ENCODE data around the gene PTPRJ.

The PTPRJ gene

DNA sequence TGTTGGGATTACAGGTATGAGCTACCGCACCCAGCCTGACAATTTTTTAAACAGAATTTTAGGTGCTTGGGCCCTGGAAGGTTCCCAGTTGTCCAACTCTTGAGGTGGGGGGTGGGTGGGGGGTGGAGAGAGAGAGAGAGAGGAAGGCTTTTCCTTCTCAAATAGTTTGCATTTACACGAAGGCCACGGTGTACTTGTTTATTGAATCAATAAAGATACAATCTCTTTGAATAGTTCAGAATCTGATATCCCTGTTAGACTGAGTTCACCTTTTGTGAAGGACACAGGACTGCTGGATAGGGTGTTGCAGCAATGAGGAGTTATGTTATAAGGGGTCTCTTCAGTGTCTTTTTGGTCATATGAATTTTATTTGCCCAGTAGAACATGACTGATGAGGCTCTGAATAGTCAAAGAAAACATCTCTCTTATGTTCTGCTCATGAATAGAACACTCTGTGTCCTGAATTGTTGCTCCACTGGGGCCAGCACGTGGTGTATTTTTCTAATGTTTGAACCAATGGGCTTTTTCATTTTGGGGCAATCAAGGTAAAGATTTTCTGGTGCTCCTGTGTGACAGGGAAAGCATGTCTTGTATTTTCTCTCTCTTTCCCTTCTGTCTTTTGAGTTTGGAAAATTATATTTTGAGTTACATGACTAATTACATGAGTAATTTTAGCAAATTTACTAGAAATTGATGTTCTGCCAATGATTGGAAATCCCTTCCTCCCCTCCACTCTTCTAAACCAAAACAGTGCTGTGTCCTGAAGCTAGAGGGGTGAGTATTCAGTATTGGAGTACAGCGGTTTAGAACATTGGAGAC, 61.7 kb downstream of the PTPRJ start:
- H3K27ac ChIP-seq (ENCODE audit: low read length): no peak overlapping the region
- no peaks in the 10 kb centered on the region for H3K36me3 ChIP-seq (ENCODE audit: control insufficient read depth, insufficient read depth, low read length)
- H3K27me3 ChIP-seq (ENCODE audit: control insufficient read depth, insufficient read depth, low read length): no peaks in the 10 kb centered on the region
- H3K4me3 ChIP-seq (ENCODE audit: low read length): no peak overlapping the region
- no peaks in the 10 kb centered on the region; the same call in 1 of the 2 replicates for H3K4me1 ChIP-seq (ENCODE audit: control insufficient read depth, insufficient read depth, low read length)
- no peak for DNase-seq (ENCODE audit: low read depth, low spot score)
- H3K9me3 ChIP-seq (ENCODE audit: control insufficient read depth, insufficient read depth, low read length): no peaks in the 10 kb centered on the region
- no CpG with 5 or more reads among the region's 5 CpGs for WGBS (ENCODE audit: insufficient coverage, insufficient read length)

DNA sequence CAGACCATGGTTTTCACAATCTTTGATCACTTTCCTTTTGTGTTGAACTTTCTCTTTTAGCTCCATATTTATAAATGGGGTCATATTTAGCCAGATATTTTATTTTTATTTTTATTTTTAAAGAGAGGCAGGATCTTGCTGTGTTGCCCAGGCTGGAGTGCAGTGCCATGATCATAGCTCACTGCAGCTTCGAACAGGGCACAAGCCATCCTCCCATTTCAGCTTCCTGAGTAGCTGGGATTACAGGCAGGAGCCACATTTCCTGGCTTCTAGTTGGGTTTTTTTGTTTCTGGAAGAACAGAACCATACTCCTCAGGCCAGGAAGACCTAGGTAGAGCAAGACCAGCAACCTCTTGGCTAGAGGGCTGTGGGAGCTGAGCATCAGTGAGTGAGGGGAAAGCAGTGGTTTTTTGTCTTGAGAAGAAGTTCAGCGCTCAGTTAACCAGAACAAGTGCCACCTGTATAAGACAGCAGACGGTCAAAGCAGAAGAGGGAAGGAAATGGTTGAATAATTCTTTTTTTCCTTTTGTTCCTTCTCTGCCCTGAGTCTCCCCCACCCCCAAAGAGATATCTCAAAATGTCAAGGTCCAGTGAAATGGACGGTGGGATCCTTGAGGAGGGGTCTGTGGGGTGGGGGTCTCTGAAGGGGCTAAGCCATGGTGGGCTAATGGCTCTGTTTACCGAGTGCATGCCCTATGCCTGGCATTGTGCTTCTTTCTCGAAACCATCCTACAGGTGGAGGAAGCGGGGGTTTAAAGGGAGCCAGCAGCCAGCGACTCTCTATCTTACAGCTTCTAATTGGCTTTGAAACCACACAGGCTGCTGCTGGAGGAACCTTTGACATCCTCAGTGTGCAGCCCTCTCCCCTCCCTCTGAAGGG, 63.0 kb downstream of the PTPRJ start:
- H3K4me1 ChIP-seq (ENCODE audit: control insufficient read depth, insufficient read depth, low read length): no peaks in the 10 kb centered on the region
- no peaks in the 10 kb centered on the region for H3K9me3 ChIP-seq (ENCODE audit: control insufficient read depth, insufficient read depth, low read length)
- H3K27ac ChIP-seq (ENCODE audit: low read length): no peak overlapping the region
- no peaks in the 10 kb centered on the region for H3K36me3 ChIP-seq (ENCODE audit: control insufficient read depth, insufficient read depth, low read length)
- no CpG with 5 or more reads among the region's 8 CpGs for WGBS (ENCODE audit: insufficient coverage, insufficient read length)
- no peaks in the 10 kb centered on the region for H3K27me3 ChIP-seq (ENCODE audit: control insufficient read depth, insufficient read depth, low read length)
- H3K4me3 ChIP-seq (ENCODE audit: low read length): no peak overlapping the region
- DNase-seq (ENCODE audit: low read depth, low spot score): no peak

DNA sequence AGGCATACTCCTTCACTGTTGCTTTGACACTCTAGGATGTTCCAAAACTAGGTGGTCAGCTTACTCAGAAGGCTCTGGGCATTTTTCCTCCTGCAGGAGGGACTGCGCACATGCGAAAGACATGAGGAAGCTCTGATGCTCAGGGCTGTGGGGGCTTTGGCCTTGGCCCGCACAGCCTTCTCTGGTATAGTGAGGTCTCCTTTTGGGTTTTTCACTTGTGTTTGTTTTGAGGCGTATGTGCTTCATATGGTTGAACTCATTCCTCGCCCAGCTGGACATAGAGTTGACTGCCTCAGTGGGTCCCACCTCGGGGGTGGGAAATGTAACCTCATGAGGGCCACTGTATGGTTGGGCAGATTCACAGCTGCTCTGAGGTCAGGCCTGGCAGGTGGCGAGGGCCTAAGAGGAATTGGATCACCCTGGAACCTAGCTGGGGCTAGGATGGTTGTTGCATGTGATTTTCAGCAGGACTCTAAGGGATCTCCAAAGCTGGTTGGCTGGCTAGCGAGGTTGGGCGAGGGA, 63.7 kb downstream of the PTPRJ start:
- WGBS (ENCODE audit: insufficient coverage, insufficient read length): no CpG with 5 or more reads among the region's 9 CpGs
- H3K27ac ChIP-seq (ENCODE audit: low read length): no peak overlapping the region
- H3K4me1 ChIP-seq (ENCODE audit: control insufficient read depth, insufficient read depth, low read length): no peaks in the 10 kb centered on the region
- H3K4me3 ChIP-seq (ENCODE audit: low read length): no peak overlapping the region
- no peaks in the 10 kb centered on the region for H3K27me3 ChIP-seq (ENCODE audit: control insufficient read depth, insufficient read depth, low read length)
- H3K36me3 ChIP-seq (ENCODE audit: control insufficient read depth, insufficient read depth, low read length): no peaks in the 10 kb centered on the region
- H3K9me3 ChIP-seq (ENCODE audit: control insufficient read depth, insufficient read depth, low read length): no peaks in the 10 kb centered on the region
- DNase-seq (ENCODE audit: low read depth, low spot score): no peak

DNA sequence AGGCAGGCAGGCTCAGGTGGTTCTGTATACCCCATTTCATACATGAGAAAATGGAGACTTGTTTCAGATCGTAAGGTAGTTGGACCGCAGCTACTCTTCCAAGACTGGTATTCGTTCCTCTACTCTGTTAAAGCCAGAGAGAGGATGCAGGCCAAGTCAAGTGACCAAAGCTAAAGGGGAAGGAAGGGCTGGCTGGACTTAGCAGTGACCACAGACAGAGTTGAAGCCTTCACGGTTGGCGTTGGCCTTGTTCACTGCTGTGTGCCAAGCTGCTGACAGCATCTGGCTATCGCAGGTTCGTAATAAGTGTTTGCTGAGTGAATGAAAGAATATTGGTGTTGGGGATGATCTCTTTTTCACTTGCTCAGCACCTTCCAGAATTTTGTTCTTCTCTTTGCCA, 64.2 kb downstream of the PTPRJ start:
- H3K9me3 ChIP-seq (ENCODE audit: control insufficient read depth, insufficient read depth, low read length): no peaks in the 10 kb centered on the region

DNA sequence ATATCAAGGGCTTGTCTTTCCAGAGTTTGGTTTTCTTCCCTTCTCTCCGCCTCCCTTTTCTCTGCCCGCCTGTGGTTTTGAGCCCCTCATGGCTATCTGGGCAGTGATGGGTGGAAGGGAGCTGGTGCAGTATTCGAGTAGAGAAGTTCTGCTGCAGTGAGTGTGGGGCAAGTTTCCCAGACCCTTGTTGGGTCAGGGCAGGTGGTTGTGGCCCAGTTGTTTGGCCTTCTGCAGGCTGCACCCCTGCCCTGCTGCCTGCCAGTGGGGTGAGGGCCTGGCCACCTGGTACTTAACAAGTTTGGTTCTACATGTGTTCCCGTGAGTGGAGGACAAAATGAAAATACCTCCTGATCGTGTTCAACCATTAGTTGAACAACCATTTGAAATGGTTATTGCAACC, 65.2 kb downstream of the PTPRJ start:
- Histone ChIP-seq H3K9me3 (ENCODE audit: control insufficient read depth, insufficient read depth, low read length) (no peaks in the 10 kb centered on the region), H3K27ac (ENCODE audit: low read length) (no peak overlapping the region), H3K4me3 (ENCODE audit: low read length) (no peak overlapping the region), H3K4me1 (ENCODE audit: control insufficient read depth, insufficient read depth, low read length) (no peaks in the 10 kb centered on the region), H3K36me3 (ENCODE audit: control insufficient read depth, insufficient read depth, low read length) (no peaks in the 10 kb centered on the region), H3K27me3 (ENCODE audit: control insufficient read depth, insufficient read depth, low read length) (no peaks in the 10 kb centered on the region)
- no peak for DNase-seq (ENCODE audit: low read depth, low spot score)
- WGBS (ENCODE audit: insufficient coverage, insufficient read length): no CpG with 5 or more reads among the region's 5 CpGs

More for the DNA sequence above, 64.2 kb downstream of the PTPRJ start:
- no peak for DNase-seq (ENCODE audit: low read depth, low spot score)
- Histone ChIP-seq H3K27ac (ENCODE audit: low read length) (no peak overlapping the region), H3K36me3 (ENCODE audit: control insufficient read depth, insufficient read depth, low read length) (no peaks in the 10 kb centered on the region), H3K27me3 (ENCODE audit: control insufficient read depth, insufficient read depth, low read length) (no peaks in the 10 kb centered on the region), H3K4me1 (ENCODE audit: control insufficient read depth, insufficient read depth, low read length) (no peaks in the 10 kb centered on the region), H3K4me3 (ENCODE audit: low read length) (no peak overlapping the region)
- no CpG with 5 or more reads among the region's 7 CpGs for WGBS (ENCODE audit: insufficient coverage, insufficient read length)

DNA sequence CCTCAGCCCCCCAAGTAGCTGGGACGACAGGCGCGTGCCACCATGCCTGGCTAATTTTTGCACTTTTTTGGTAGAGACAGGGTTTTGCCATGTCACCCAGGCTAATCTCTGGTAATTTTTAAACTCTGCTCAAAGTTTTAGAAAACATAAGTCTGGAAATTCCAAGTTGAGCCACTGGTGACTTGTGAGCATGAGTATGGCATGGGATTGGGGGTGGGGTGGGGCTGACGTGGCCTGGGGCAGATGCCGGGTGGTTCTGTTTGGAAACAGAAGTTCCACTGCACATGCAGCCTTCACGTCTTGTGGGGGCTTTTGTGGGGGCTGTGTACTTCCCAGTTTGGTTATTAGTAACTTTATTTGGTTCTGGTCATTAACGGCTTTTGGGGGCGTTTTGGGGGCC, 67.3 kb downstream of the PTPRJ start:
- WGBS (ENCODE audit: insufficient coverage, insufficient read length): no CpG with 5 or more reads among the region's 8 CpGs
- Histone ChIP-seq H3K27me3 (ENCODE audit: control insufficient read depth, insufficient read depth, low read length) (no peaks in the 10 kb centered on the region), H3K9me3 (ENCODE audit: control insufficient read depth, insufficient read depth, low read length) (no peaks in the 10 kb centered on the region), H3K27ac (ENCODE audit: low read length) (no peak overlapping the region), H3K36me3 (ENCODE audit: control insufficient read depth, insufficient read depth, low read length) (no peaks in the 10 kb centered on the region), H3K4me3 (ENCODE audit: low read length) (no peak overlapping the region), H3K4me1 (ENCODE audit: control insufficient read depth, insufficient read depth, low read length) (peaks cover 5% of the 10 kb centered on the region; the same call in 1 of the 2 replicates)
- no peak for DNase-seq (ENCODE audit: low read depth, low spot score)

DNA sequence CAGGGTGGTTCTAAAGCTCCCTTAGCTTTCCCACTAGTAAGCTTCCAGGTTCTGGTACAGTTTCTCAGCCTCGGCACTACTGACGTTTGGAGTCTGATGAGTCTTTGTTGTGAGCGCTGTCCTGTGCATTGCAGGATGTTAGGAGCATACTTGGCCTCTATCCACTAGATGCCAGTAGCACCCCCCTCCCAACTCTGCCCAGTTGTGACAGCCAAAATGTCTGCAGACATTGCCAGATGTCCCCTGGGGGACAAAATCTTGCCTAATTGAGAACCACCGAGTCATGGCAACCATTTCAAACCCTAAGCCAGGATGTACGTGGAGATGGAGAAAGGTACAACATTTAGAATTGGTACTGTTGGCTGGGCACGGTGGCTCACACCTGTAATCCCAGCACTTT, 68.7 kb downstream of the PTPRJ start:
- DNase-seq (ENCODE audit: low read depth, low spot score): no peak
- WGBS (ENCODE audit: insufficient coverage, insufficient read length): no CpG with 5 or more reads among the region's 6 CpGs
- H3K36me3 ChIP-seq (ENCODE audit: control insufficient read depth, insufficient read depth, low read length): no peaks in the 10 kb centered on the region
- H3K4me1 ChIP-seq (ENCODE audit: control insufficient read depth, insufficient read depth, low read length): peaks cover 8% of the 10 kb centered on the region; the same call in 1 of the 2 replicates
- H3K27ac ChIP-seq (ENCODE audit: low read length): no peak overlapping the region
- no peaks in the 10 kb centered on the region for H3K27me3 ChIP-seq (ENCODE audit: control insufficient read depth, insufficient read depth, low read length)
- H3K9me3 ChIP-seq (ENCODE audit: control insufficient read depth, insufficient read depth, low read length): no peaks in the 10 kb centered on the region
- no peak overlapping the region for H3K4me3 ChIP-seq (ENCODE audit: low read length)

DNA sequence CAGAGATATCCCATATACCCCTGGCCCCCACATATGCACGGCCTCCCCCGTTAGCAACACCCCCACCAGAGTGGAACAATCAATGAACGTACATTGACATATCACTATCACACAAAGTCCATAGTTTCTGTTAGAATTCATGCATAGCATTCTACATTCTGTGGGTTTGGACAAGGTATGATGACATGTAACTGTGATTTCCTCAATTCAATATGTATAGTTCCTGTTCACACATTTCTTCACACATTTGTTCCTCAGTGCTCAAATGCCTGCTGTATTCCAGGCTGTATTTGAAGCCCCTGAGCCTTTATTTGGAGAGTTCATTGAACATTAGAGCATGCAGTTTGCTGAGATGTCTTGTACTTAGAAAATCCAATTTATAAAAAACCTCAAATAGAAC, 69.9 kb downstream of the PTPRJ start:
- Histone ChIP-seq H3K4me1 (ENCODE audit: control insufficient read depth, insufficient read depth, low read length) (peaks cover 8% of the 10 kb centered on the region; the same call in 1 of the 2 replicates), H3K4me3 (ENCODE audit: low read length) (no peak overlapping the region), H3K27me3 (ENCODE audit: control insufficient read depth, insufficient read depth, low read length) (no peaks in the 10 kb centered on the region), H3K9me3 (ENCODE audit: control insufficient read depth, insufficient read depth, low read length) (no peaks in the 10 kb centered on the region), H3K27ac (ENCODE audit: low read length) (no peak overlapping the region), H3K36me3 (ENCODE audit: control insufficient read depth, insufficient read depth, low read length) (no peaks in the 10 kb centered on the region)
- no CpG with 5 or more reads among the region's 3 CpGs for WGBS (ENCODE audit: insufficient coverage, insufficient read length)
- DNase-seq (ENCODE audit: low read depth, low spot score): no peak

DNA sequence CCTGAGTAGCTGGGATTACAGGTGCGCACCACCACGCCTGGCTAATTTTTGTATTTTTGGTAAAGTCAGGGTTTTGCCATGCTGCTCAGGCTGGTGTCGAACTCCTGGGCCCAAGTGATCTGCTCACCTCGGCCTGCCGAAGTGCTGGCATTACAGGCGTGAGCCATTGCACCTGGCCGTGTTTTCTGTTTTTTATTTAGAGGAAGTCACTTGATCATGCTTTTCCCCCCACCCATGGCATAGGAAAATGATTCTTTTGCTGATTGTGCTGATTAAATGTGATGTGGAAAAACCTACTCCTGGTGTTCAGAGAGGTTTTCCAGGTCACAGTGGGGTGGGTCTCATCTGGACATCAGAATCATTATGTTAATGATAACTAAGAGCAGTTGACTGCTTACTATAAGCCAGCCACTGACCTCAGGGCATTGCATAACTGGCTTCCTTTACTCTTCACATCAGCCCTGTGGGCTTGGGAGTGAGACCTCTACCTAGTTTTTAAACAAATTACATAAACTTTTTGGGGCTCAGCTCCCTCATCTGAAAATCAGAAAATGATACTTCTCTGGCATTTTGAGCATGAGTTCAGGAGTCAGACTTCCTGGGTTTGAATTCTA, 71.0 kb downstream of the PTPRJ start:
- no peak for DNase-seq (ENCODE audit: low read depth, low spot score)
- H3K9me3 ChIP-seq (ENCODE audit: control insufficient read depth, insufficient read depth, low read length): no peaks in the 10 kb centered on the region
- H3K4me3 ChIP-seq (ENCODE audit: low read length): no peak overlapping the region
- H3K27me3 ChIP-seq (ENCODE audit: control insufficient read depth, insufficient read depth, low read length): no peaks in the 10 kb centered on the region
- H3K27ac ChIP-seq (ENCODE audit: low read length): no peak overlapping the region
- peaks cover 10% of the 10 kb centered on the region for H3K4me1 ChIP-seq (ENCODE audit: control insufficient read depth, insufficient read depth, low read length)
- WGBS (ENCODE audit: insufficient coverage, insufficient read length): no CpG with 5 or more reads among the region's 7 CpGs
- H3K36me3 ChIP-seq (ENCODE audit: control insufficient read depth, insufficient read depth, low read length): no peaks in the 10 kb centered on the region

Data from iPS DF 6.9 (cell line).